ENCODE results near the gene ZBTB2. TPM values are rescaled to one million over a fixed set of nuclear protein-coding genes. Genes with fewer than 3 reads are reported as not detected.

Gene ZBTB2, protein sequence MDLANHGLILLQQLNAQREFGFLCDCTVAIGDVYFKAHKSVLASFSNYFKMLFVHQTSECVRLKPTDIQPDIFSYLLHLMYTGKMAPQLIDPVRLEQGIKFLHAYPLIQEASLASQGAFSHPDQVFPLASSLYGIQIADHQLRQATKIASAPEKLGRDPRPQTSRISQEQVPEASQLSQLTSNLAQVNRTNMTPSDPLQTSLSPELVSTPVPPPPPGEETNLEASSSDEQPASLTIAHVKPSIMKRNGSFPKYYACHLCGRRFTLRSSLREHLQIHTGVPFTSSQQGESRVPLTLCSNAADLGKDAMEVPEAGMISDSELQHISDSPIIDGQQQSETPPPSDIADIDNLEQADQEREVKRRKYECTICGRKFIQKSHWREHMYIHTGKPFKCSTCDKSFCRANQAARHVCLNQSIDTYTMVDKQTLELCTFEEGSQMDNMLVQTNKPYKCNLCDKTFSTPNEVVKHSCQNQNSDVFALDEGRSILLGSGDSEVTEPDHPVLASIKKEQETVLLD
- 6.0 and 6.1 TPM in 2 replicates for total RNA-seq (2013; cell fraction: nucleolus; rRNA removed)
- 17.6 and 20.9 TPM in 2 replicates for total RNA-seq (2014; rRNA removed)
- total RNA-seq (2014; rRNA removed; fragmentation: Illumina TruSeq; extraction: Trizol): 16.5 and 18.6 TPM in 2 replicates
- total RNA-seq (2021): 14.5 and 14.7 TPM in 2 replicates
- 10.2 TPM for polyA plus RNA-seq (2011; ENCODE audit: low read depth)
- 19.4 and 20.9 TPM in 2 replicates for polyA plus RNA-seq (2011; rRNA removed)
- polyA plus RNA-seq (2011; cell fraction: cytosol; rRNA removed): 19.2 and 19.7 TPM in 2 replicates
- polyA plus RNA-seq (2011; cell fraction: nucleus; rRNA removed): 7.8 and 8.2 TPM in 2 replicates
- polyA plus RNA-seq (2012): 13.6 and 15.6 TPM in 2 replicates
- 21.9 and 23.5 TPM in 2 replicates for polyA plus RNA-seq (2014; fragmentation: Illumina TruSeq; extraction: Trizol)
- 1 to 10 TPM; 4.2 to 5.4 TPM for polyA plus RNA-seq (2014; fragmentation: Nextera tagmentation; extraction: Ambion mirVana)
- polyA plus RNA-seq (2014; rRNA removed): 12.7 and 13.3 TPM in 2 replicates
- polyA plus RNA-seq (2016; fragmentation: Nextera tagmentation; extraction: Ambion mirVana): 10 to 100 TPM; 14.4 to 15.4 TPM
- 30.5 and 31.1 TPM in 2 replicates for polyA minus RNA-seq (2011; rRNA and poly(A)+ RNA removed)
- 8.3 and 8.9 TPM in 2 replicates for polyA minus RNA-seq (2011; cell fraction: cytosol; rRNA and poly(A)+ RNA removed)
- 2.8 and 6.3 TPM in 2 replicates for polyA minus RNA-seq (2011; cell fraction: nucleus; rRNA and poly(A)+ RNA removed)
- Bru-seq, nascent RNA: percentile 88 among the genes with signal in this experiment
- BruChase-seq, experiment 1, labeled RNA remaining after a 6-hour chase: percentile 73 among the genes with signal in this experiment
- BruChase-seq, experiment 2, labeled RNA remaining after a 2-hour chase: percentile 84 among the genes with signal in this experiment
- long read RNA-seq, experiment 1, transcript ZBTB2-201 (3 exons, 3,090 nt): major isoform, 5 of 6 reads
- long read RNA-seq, experiment 1, partial matches to known transcripts: 0 of 6 reads
- long read RNA-seq, experiment 1, other reads (novel, unspliced or antisense): 1 of 6 reads
- long read RNA-seq, experiment 2, transcript ZBTB2-201 (3 exons, 3,090 nt): major isoform, 13 of 44 reads
- long read RNA-seq, experiment 2, partial matches to known transcripts: 0 of 44 reads
- long read RNA-seq, experiment 2, other reads (novel, unspliced or antisense): 31 of 44 reads

DNA sequence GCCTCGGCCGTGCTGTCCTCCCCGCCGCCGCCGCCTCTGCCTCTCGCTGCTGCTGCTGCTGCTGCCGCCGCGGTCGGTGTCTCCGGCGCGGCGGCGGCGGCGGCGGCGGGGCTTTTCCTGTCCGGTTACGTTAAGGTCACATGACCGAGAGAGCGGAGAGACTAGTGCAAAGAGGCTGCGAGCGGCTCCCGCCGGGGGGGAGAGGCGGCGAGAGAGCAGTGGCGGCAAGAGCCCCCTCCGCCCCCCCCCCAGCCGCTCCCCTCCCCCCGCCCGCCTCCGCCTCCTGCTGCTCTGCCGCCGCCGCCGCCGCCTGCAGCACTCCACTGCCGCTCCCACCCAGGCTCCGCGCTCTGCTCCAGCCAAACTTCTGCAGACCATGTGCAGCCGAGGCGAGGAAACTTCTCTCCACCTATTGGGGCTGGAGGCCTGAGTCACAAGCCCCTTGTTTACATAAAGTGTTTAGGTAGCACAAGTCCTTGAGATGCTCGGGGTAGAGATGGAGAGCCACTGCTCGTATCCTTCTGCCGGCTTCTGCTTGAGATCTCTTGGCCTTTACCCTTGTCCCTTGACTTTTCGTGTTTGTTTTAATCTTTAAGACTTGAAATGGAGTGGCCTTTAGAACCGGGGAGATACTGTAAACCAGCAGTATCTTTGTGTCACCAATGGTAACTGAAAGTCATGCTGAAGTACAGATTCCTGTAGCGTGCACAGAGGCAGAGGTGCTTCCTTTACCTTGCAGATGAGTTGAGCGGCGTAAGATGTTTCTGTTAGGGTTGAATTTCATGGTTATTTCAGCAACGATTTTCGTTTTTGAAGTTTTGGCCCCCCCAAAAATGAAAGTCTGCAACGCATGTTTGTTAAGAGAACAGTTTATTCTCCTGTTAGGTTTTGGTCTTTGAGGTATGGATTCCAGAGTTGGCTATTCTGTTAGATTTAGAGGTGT, at the start of gene ZBTB2:
TSS of gene ZBTB2 (minus strand) at position 89 of the 943 bp plus-strand sequence. CDS start 17,922 bp downstream, outside the sequence.
- Histone ChIP-seq H3K79me2 (ENCODE audit: control insufficient read depth, insufficient read depth, low read length) (peaks cover 87% of the 10 kb centered on the region), H3K9ac (ENCODE audit: control insufficient read depth, insufficient read depth, low read length) (peak within 1 kb of the TSS; percentile 96), H3K27ac (ENCODE audit: control insufficient read depth, insufficient read depth) (peak within 1 kb of the TSS; percentile 95), H3K9me3 (replicated peaks; ENCODE audit: control insufficient read depth, insufficient read depth, low read length) (no peaks in the 10 kb centered on the region), H3K4me2 (ENCODE audit: control insufficient read depth, insufficient read depth) (peak within 1 kb of the TSS; percentile 93), H3K36me3 (ENCODE audit: control insufficient read depth in 2 of 2, insufficient read depth in 2 of 2, low read length in 1 of 2) (peaks cover 0 to 4% of the 10 kb centered on the region in 2 experiments; a peak in 1 of 4 replicates), H3K4me1 (ENCODE audit: control insufficient read depth, insufficient read depth, low read length) (peaks cover 23% of the 10 kb centered on the region), H3K4me3 (peak within 1 kb of the TSS; percentile 82), H2AFZ (ENCODE audit: control insufficient read depth, low read depth, low read length) (no peak within 1 kb of the TSS; the same call in 1 of the 2 replicates), H3K27me3 (replicated peaks in 1 of 2; ENCODE audit: control insufficient read depth in 2 of 2, insufficient read depth in 2 of 2, low read length in 1 of 2) (no peaks in the 10 kb centered on the region), H4K20me1 (ENCODE audit: control insufficient read depth, insufficient read depth) (0 out of 2 replicates have a peak, but pooled peaks cover 6% of the 10 kb centered on the region)
- ChIA-PET SMC1A (ENCODE audit: uncharacterized antibody, unreplicated experiment) (no interaction called here), RAD21 (ENCODE audit: unreplicated experiment) (interaction anchor here (1.1 to 2.6 kb wide), 2 partner anchors 61 to 62 kb away, joined by 3 to 6 read pairs; partner anchors contain the start of gene RMND1), CTCF (interaction anchor here (5.9 kb wide), 1 partner anchor 15 kb away, joined by 63 read pairs; no protein-coding TSS in a partner anchor), POLR2A (interaction anchor here (2.4 kb wide), 1 partner anchor 60 kb away, joined by 23 read pairs; the partner anchor contains the start of gene RMND1)
- ATAC-seq: peak; percentile 12
- in situ Hi-C loops (cut with MboI): no loop called here
- no peak for DNase-seq (ENCODE audit: low read depth, low spot score)
- BruUV-seq (replicated peaks): no TSS peak
- peak; percentile 47 for FAIRE-seq
- 1% methylated on average over 38 of the region's 57 CpGs for WGBS (ENCODE audit: insufficient coverage, insufficient replicate concordance, low lambda C conversion rate, missing lambda C conversion rate)
- intact Hi-C loops (cut with micrococcal nuclease; ENCODE audit: unreplicated experiment): loop anchor here (5.0 kb wide), 2 partner anchors 311 to 1591 kb away; partner anchors contain the start of gene FBXO5
- TF ChIP-seq POU2F2 (IDR thresholded peaks at IDR 0.05; ENCODE audit: borderline replicate concordance, low read depth, low read length): 0 out of 3 replicates have a peak, but pooled peaks have one; percentile 9
- TF ChIP-seq, protein P1, sequence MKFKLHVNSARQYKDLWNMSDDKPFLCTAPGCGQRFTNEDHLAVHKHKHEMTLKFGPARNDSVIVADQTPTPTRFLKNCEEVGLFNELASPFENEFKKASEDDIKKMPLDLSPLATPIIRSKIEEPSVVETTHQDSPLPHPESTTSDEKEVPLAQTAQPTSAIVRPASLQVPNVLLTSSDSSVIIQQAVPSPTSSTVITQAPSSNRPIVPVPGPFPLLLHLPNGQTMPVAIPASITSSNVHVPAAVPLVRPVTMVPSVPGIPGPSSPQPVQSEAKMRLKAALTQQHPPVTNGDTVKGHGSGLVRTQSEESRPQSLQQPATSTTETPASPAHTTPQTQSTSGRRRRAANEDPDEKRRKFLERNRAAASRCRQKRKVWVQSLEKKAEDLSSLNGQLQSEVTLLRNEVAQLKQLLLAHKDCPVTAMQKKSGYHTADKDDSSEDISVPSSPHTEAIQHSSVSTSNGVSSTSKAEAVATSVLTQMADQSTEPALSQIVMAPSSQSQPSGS (IDR thresholded peaks at IDR 0.05; ENCODE audit: low read length): no peak
- TF ChIP-seq, protein P2, sequence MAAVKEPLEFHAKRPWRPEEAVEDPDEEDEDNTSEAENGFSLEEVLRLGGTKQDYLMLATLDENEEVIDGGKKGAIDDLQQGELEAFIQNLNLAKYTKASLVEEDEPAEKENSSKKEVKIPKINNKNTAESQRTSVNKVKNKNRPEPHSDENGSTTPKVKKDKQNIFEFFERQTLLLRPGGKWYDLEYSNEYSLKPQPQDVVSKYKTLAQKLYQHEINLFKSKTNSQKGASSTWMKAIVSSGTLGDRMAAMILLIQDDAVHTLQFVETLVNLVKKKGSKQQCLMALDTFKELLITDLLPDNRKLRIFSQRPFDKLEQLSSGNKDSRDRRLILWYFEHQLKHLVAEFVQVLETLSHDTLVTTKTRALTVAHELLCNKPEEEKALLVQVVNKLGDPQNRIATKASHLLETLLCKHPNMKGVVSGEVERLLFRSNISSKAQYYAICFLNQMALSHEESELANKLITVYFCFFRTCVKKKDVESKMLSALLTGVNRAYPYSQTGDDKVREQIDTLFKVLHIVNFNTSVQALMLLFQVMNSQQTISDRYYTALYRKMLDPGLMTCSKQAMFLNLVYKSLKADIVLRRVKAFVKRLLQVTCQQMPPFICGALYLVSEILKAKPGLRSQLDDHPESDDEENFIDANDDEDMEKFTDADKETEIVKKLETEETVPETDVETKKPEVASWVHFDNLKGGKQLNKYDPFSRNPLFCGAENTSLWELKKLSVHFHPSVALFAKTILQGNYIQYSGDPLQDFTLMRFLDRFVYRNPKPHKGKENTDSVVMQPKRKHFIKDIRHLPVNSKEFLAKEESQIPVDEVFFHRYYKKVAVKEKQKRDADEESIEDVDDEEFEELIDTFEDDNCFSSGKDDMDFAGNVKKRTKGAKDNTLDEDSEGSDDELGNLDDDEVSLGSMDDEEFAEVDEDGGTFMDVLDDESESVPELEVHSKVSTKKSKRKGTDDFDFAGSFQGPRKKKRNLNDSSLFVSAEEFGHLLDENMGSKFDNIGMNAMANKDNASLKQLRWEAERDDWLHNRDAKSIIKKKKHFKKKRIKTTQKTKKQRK (IDR thresholded peaks at IDR 0.05; ENCODE audit: low read depth, low read length): no peak
- TF ChIP-seq YBX1 (IDR thresholded peaks at IDR 0.05): no peak
- TF ChIP-seq POLR2A (IDR thresholded peaks at IDR 0.05; ENCODE audit: low read depth, low read length): peak; percentile 43
- TF ChIP-seq BHLHE40 (IDR thresholded peaks at IDR 0.05; ENCODE audit: borderline replicate concordance in 1 of 2, low read depth in 2 of 2, low read length in 1 of 2): peak in 1 of 2 experiments; percentile 42; a peak in 1 of 4 replicates
- TF ChIP-seq SMAD5 (IDR thresholded peaks at IDR 0.05; ENCODE audit: low read depth): no peak
- TF ChIP-seq SREBF2 (IDR thresholded peaks at IDR 0.05; ENCODE audit: low read length): no peak
- TF ChIP-seq DPF2 (IDR thresholded peaks at IDR 0.05): peak; percentile 14; the same call in 1 of the 2 replicates
